ENCODE results near the gene VASH2. TPM values are rescaled to one million over a fixed set of nuclear protein-coding genes. Genes with fewer than 3 reads are reported as not detected.

VASH2 gene
- total RNA-seq, 1 donor from 2014 or later: 15.8 TPM

DNA sequence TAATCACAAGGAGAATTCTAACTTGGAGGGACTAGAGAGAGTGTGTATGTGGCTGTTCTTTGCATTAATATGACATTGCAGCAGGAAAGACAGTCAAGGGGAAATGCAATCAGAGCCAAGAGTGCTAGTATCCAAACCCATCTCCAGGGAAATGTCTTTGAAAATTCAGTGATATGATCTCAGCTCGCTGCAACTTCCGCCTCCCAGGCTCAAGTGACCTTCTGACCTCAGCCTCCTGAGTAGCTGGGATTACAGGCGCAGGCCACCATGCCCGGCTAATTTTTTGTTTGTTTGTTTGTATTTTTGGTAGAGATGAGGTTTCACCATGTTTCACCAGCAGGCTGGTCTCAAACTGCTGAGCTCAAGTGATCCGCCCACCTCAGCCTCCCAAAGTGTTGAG, 16.3 kb downstream of the VASH2 start:
- Mint-ChIP-seq H3K4me1 (ENCODE audit: low read depth) (no peaks in the 10 kb centered on the region), H3K36me3 (ENCODE audit: insufficient read depth) (peaks cover 4% of the 10 kb centered on the region)

DNA sequence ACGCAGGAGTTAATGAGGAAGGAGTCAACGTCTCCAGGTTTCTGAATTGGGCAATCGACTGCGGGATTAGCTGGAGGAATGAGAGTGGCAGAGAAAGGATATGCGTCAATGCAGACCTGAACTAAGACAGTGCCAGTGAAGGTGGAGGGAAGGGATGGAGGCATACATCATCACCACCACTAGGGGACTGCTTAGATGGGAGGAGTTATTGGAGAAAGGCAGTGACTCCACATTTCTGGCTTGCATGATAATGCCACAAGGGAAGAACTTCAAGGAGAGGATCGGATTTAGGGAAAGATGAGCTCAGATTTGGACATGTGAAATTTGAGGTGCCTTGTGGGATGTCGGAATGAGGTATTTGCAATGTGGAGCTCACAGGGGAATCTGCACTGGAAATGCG, 17.5 kb downstream of the VASH2 start:
- Mint-ChIP-seq H3K27me3 (no peaks in the 10 kb centered on the region), H3K4me3 (ENCODE audit: low read depth) (no peak overlapping the region), H3K27ac (no peak overlapping the region), H3K9me3 (ENCODE audit: low read depth) (no peaks in the 10 kb centered on the region), H3K36me3 (ENCODE audit: insufficient read depth) (peaks cover 1% of the 10 kb centered on the region), H3K4me1 (ENCODE audit: low read depth) (no peaks in the 10 kb centered on the region)
- no peak for DNase-seq (ENCODE audit: low spot score, unreplicated experiment)
- TF ChIP-seq, protein P1, sequence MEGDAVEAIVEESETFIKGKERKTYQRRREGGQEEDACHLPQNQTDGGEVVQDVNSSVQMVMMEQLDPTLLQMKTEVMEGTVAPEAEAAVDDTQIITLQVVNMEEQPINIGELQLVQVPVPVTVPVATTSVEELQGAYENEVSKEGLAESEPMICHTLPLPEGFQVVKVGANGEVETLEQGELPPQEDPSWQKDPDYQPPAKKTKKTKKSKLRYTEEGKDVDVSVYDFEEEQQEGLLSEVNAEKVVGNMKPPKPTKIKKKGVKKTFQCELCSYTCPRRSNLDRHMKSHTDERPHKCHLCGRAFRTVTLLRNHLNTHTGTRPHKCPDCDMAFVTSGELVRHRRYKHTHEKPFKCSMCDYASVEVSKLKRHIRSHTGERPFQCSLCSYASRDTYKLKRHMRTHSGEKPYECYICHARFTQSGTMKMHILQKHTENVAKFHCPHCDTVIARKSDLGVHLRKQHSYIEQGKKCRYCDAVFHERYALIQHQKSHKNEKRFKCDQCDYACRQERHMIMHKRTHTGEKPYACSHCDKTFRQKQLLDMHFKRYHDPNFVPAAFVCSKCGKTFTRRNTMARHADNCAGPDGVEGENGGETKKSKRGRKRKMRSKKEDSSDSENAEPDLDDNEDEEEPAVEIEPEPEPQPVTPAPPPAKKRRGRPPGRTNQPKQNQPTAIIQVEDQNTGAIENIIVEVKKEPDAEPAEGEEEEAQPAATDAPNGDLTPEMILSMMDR (IDR thresholded peaks at IDR 0.05; ENCODE audit: unreplicated experiment): peak; percentile 55

More for the DNA sequence above, 16.3 kb downstream of the VASH2 start:
- no peaks in the 10 kb centered on the region for H3K27me3 Mint-ChIP-seq
- no peak overlapping the region for H3K4me3 Mint-ChIP-seq (ENCODE audit: low read depth)
- no peak for DNase-seq (ENCODE audit: low spot score, unreplicated experiment)
- H3K9me3 Mint-ChIP-seq (ENCODE audit: low read depth): no peaks in the 10 kb centered on the region
- no peak overlapping the region for H3K27ac Mint-ChIP-seq
- TF ChIP-seq, protein P1 (IDR thresholded peaks at IDR 0.05; ENCODE audit: unreplicated experiment): no peak

DNA sequence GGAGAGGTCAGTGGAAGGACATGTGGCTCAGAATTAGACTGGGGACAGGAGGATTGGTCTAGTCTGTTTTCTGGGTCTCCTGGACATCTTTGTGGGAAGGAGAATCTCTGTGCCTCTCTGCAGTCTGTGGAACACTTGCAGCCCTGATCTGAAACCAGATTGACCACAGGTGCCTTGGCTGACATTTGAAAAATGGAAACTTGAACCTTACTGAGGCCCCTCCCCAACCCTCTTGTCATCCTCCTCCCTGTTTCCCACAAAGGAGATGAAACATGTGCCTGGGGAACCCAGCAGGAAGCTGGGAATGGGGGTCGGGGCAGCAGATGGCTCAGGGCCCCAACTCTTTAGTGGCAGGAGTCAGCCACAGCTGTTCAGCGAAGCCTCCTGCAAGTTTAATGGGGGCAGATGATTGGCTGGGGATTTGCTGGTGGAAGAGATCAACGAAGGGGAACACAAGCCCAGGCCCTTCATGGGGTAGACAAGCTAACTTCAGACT, 18.1 kb downstream of the VASH2 start:
- no peaks in the 10 kb centered on the region for H3K4me1 Mint-ChIP-seq (ENCODE audit: low read depth)
- TF ChIP-seq, protein P1 (IDR thresholded peaks at IDR 0.05; ENCODE audit: unreplicated experiment): no peak
- H3K9me3 Mint-ChIP-seq (ENCODE audit: low read depth): no peaks in the 10 kb centered on the region
- no peaks in the 10 kb centered on the region for H3K27me3 Mint-ChIP-seq
- H3K27ac Mint-ChIP-seq: no peak overlapping the region
- H3K4me3 Mint-ChIP-seq (ENCODE audit: low read depth): no peak overlapping the region
- no peak for DNase-seq (ENCODE audit: low spot score, unreplicated experiment)
- peaks cover 1% of the 10 kb centered on the region for H3K36me3 Mint-ChIP-seq (ENCODE audit: insufficient read depth)

DNA sequence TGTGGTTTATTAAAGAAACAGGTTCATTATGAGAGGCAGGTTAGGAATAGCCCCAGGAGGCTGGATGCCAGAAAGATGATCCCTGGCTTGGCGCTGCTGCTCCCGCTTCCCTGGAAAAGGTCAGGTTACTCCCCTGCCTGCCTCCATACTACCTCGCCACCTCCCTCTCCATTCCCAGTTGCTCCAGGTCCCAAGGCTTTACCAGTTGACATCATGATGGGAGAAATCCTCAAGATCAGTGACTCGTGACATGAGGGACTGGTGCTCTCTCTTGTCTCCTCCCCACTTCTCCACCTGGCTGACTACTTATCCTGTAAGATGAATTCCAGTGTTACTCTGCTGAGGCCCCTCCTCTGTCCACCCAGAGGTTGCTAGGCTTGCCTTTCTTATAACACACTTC, 19.7 kb downstream of the VASH2 start:
- H3K27ac Mint-ChIP-seq: no peak overlapping the region
- no peaks in the 10 kb centered on the region for H3K9me3 Mint-ChIP-seq (ENCODE audit: low read depth)
- no peaks in the 10 kb centered on the region for H3K4me1 Mint-ChIP-seq (ENCODE audit: low read depth)
- TF ChIP-seq, protein P1 (IDR thresholded peaks at IDR 0.05; ENCODE audit: unreplicated experiment): no peak
- DNase-seq (ENCODE audit: low spot score, unreplicated experiment): no peak
- H3K27me3 Mint-ChIP-seq: no peaks in the 10 kb centered on the region
- no peak overlapping the region for H3K4me3 Mint-ChIP-seq (ENCODE audit: low read depth)
- H3K36me3 Mint-ChIP-seq (ENCODE audit: insufficient read depth): peaks cover 3% of the 10 kb centered on the region

DNA sequence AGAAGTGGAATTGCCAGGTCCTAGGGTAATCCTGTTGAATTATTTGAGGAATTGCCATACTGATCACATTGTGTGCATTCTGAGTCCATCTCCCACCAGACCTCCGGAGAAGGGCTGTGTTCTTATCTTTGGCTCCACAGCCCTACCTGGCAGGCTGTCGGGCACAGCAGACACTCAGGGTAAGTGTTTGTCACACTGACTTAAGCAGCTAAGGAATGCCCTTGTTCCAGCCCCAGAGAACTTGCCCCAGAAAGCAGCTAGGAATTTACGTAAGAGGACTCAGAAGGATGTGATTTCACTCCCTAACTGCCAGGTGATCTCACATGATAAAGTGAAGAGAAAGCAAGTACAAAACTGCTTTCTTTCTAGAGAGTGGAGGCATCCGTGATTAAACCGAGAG, 21.0 kb downstream of the VASH2 start:
- TF ChIP-seq, protein P1 (IDR thresholded peaks at IDR 0.05; ENCODE audit: unreplicated experiment): no peak
- H3K4me3 Mint-ChIP-seq (ENCODE audit: low read depth): no peak overlapping the region
- no peaks in the 10 kb centered on the region for H3K9me3 Mint-ChIP-seq (ENCODE audit: low read depth)
- H3K27ac Mint-ChIP-seq: no peak overlapping the region
- H3K4me1 Mint-ChIP-seq (ENCODE audit: low read depth): no peaks in the 10 kb centered on the region
- DNase-seq (ENCODE audit: low spot score, unreplicated experiment): no peak
- H3K36me3 Mint-ChIP-seq (ENCODE audit: insufficient read depth): peaks cover 8% of the 10 kb centered on the region
- no peaks in the 10 kb centered on the region for H3K27me3 Mint-ChIP-seq

Measured in progenitor cell of endocrine pancreas (in vitro differentiated cells).